ENCODE data around the gene PPIL1.

PPIL1 gene

GRCh38 chr6:36888654-36889481, 14.3 kb upstream of the PPIL1 start:
- DNase-seq (ENCODE audit: low spot score) = no peak

DNA sequence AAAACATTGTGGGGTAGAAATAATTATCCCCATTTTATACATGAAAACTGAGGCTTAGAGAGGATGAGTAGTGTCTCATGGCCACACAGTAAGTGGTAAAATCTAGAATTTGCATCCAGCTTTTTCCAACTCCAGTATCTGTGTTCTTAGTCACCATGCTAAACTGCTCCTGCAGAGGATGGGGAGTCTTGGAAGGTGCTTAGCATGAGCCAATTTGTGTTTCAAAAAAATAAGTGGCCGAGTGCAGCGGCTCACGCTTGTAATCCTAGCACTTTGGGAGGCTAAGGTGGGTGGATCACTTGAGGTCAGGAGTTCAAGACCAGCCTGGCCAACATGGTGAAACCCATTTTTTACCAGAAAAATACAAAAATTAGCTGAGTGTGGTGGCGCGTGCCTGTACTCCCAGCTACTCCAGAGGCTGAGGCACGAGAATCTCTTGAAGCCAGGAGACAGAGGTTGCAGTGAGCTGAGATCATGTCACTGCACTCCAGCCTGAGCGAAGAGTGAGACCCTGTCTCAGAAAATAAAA, 13.6 kb upstream of the PPIL1 start:
- no peak for DNase-seq (ENCODE audit: low spot score)

DNA sequence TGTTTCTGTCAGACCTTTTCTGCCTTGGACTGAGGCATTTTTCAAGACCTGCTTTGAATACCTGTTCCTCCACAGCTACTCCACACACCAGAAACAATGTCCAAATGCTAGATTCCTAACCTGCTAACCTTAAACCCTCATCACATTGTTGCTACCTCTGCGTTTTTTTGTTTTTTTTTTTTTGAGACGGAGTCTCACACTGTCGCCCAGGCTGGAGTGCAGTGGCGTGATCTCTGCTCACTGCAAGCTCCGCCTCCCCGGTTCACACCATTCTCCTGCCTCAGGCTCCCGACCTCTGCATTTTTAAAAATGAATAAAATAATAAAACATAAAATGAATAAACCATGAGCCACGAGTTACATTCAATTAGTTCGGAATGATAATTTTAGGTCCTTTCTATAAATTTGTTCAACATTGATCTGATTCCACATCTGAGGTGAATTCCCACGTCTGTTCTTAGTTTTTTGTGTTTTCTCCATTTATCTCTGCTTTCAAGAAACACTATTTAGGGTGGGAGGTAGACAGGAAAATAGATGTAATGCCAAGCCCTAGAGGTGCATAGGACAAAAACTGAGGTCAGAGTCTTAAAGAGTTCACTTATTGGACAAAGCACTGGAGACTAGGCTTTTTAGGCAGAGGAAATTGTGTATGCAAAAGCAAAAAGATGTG, 12.5 kb upstream of the PPIL1 start:
- DNase-seq (ENCODE audit: low spot score) = no peak

GRCh38 chr6:36885461-36886401, 11.1 kb upstream of the PPIL1 start, which contains the start of gene C6orf89:
Gene C6orf89, plus strand, starts transcription at chr6:36885952. Its CDS starts 13,493 bp downstream, at chr6:36899445.
- peak; percentile 99 for DNase-seq (ENCODE audit: low spot score)

DNA sequence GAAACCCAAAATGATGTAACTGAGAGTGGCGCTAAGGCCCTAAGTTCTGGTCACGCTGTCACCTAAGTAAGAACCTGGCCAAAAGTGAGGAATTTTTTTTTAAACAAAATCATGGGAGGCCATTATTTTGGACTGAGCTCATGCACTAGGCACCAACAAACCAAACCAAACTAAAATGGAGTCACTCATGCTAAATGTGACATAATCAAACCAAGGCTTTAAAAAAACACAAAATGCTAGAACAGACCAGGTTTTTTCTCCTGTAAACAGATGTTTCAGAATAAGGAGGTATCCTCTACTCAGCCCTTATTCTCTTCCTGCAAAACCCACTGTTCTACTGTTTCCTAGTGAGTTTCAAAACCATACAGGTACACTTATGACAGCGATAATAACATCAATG, 10.0 kb upstream of the PPIL1 start:
- DNase-seq (ENCODE audit: low spot score) = no peak

DNA sequence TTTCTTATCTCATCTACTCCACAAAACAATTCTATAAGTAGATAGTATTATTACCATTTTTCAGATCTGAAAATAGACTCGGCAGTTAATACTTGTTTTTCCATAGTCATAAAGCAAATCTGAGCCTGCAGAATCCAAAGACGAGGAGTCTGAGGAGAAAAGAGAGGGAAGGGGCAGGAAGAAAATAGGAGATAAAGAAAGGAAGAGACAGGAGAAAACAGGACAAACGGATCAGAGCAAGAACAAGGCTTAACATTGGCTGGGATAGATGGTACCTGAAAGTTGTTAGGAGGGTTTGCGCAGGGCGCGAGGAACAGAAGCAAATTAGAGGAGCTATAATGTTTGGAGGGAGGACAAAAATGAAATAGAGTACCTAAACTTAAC, 639 bp upstream of the PPIL1 start:
- DNase-seq (ENCODE audit: low spot score) = no peak

DNA sequence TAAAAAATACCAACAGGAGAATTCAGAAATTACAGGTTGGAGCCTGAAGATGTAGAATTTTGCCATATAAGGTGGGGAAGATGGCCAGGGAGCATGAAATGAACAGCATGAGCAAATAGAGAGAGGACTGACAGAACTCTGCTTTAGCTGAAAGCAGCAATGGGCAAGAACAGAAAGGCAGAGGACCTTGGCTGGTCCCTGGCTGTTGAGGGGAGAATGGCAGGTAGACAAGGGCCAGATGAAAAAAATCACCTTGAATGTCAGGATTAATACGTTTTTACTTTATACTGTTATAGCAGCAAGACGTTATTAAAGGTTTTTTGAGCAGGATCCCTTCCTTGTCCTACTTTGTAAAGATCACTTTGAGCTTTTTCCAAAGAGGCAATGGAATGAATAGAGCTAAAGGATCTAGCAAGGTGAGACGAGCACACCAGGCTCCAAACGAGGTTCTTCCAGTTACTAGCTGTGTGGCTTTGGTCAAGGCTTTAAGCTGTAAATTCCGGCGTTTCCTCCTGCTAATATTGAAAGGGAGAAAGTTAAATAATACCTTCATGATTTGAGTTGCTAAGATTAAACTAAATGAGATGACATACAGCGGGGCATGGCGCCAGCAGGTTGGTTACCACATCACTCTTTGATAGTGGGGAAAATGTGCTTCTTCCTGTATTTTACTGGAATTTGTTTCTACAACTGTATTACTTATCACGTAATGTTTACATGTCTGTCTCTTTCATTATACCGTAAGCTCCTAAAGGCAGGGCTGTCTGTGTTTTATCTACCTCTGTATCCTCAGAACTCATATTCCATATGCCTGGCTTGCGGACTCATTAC, 776 bp downstream of the PPIL1 start:
- peak; percentile 34 for DNase-seq (ENCODE audit: low spot score)

GRCh38 chr6:36873115-36873514, 1.5 kb downstream of the PPIL1 start:
- DNase-seq (ENCODE audit: low spot score) = no peak

DNA sequence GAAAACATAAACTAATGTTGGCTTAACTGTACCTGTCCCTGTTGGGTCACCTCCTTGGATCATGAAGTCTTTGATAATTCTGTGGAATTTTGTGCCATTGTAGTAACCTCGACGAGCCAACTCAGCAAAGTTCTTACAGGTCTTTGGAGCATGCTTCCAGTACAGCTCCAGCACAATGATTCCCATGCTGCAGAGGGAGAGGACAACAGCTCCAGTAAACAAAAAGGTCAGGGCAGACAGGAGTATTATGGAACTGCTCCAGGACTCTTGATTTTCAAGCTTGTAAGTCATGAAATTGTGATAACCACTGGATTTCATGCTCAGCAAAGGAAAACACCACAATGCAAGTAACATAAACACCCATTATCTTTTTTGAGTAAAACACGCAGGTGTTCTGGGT, 2.9 kb downstream of the PPIL1 start:
- no peak for DNase-seq (ENCODE audit: low spot score)

- no peak for DNase-seq (ENCODE audit: low spot score)
Observed at GRCh38 chr6:36867471-36868224, 7.0 kb downstream of the PPIL1 start.

DNA sequence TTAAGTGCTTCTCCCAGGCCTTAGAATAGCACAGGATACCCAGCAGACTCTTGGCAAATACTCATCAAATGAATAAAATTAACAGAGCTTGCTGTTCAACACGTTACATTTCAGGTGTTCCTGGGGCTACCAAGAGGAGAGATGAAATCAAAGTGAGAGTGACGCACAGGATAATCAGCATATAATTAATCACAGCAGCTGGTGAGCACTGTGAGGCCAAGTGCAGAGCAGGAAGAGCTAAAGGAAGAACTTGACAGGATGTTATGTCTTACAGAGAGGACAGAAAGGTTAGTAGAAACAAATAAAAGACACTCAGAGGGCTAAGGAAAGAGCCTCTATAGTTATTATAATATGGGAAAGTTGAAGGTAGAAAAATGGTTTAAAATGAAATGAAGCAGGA, 8.8 kb downstream of the PPIL1 start:
- DNase-seq (ENCODE audit: low spot score) = no peak

GRCh38 chr6:36863670-36864540, 10.7 kb downstream of the PPIL1 start:
- DNase-seq (ENCODE audit: low spot score) = no peak

- DNase-seq (ENCODE audit: low spot score) = no peak
Observed at GRCh38 chr6:36862848-36863382, 11.7 kb downstream of the PPIL1 start.

DNA sequence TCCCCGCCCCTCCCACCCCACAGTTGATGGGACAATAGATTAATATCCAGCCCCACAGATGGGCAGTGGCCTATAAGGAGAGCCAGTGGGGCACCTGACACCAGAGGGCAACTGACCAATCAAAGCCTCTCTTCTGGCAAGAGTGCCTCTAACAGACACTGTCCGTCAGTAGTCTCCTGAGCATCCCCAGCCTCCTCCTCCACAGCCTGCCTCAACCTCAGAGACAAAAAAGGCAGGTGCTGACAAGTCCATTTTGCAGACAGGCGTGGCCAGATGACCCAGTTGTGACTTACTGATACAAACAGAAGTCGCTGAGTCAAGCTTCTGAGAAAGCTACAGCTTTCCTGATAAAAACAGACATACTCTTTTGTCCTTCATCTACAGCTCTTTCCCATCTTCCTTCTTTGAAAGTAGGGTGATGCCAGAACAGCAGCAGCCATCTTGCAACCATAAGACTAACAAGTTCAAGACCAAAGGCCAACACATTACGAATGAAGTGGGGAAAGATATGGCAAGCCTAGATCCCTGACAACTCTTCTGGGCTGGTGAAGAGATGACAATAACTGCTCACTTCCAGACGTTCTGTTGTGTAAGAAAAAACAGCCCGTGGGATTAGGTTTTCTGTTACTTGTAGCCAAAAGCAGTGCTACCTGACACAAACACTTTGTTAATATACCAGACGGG, 12.3 kb downstream of the PPIL1 start:
- no peak for DNase-seq (ENCODE audit: low spot score)

DNA sequence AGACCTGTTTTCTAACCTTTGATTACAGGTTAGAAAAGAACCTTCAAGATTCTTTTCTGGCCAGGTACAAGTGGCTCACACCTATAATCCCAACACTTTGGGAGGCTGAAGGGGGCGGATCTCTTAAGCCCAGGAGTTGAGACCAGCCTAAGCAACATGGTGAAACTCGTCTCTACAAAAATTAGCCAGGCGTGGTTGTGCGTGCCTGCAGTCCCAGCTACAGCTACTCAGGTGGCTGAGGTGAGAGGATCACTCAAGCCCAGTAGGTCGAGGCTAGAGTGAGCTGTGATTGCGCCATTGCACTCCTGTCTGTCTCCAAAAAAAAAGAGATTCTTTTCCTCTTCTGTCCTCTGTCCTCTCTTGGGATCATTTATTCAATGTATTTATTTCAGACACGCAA, 14.5 kb downstream of the PPIL1 start:
- DNase-seq (ENCODE audit: low spot score) = no peak

DNA sequence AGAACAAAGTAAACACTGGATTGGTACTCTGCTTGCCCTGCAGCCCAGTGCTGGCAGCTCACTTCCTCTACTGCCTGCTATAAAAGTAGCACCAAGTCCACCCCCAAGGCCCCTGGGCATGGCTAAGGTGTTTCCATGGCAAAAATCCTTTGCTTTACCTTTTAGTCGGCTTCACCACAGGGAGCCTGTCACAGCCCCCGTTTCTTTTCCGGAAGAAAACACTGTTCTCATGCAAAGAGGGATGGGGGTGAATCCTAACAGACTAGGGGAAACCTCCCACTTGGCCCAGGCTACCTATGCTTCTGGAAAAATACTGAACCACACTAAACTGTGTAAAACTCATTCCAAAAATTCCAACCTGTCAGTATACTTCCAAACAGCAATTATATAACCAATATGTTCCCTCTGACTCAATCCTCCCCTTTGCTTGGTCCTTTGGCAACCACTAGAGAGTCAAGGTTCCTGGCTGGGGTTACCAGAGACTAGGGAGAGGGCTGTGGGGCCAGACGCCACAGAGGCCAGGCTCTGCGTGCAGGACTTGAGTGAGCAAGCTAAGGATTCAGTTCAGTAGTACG, 16.1 kb downstream of the PPIL1 start:
- no peak for DNase-seq (ENCODE audit: low spot score)

- no peak for DNase-seq (ENCODE audit: low spot score)
Observed at GRCh38 chr6:36857325-36857724, 17.3 kb downstream of the PPIL1 start.

- DNase-seq (ENCODE audit: low spot score) = no peak
Observed at GRCh38 chr6:36856277-36856676, 18.3 kb downstream of the PPIL1 start.

Data from activated CD4-positive, alpha-beta T cell treated with anti-CD3 and anti-CD28 coated beads, Interleukin-2, Interleukin-4, amounts not matched to agents 100 ng/mL and 50 ng/mL, durations not matched to agents 16 hours and 8 hours (primary cell).